Measurements from ENCODE around the gene THRA. TPM values are rescaled to one million over a fixed set of nuclear protein-coding genes. Genes with fewer than 3 reads are reported as not detected.

Gene THRA
- total RNA-seq, 2 experiments from 2014 or later: 12.9 to 13.1 TPM

Small RNA genes lying within 50 kb of the gene (microRNA-seq; reads per million reads assigned to microRNA genes)
- 1.1 reads per million for gene MIR6884 (ENCODE audit: borderline replicate concordance)

Other genes starting within 250 kb of the THRA start
- gene IKZF3, start 198.7 kb upstream of the THRA start, total RNA-seq: 10 to 100 TPM; 37.6 to 50.4 TPM
- under 1 TPM; 0.19 to 0.34 TPM for gene ZPBP2, start 194.8 kb upstream of the THRA start, total RNA-seq
- gene GSDMB, start 144.3 kb upstream of the THRA start, total RNA-seq: 10 to 100 TPM; 17.7 to 18.5 TPM
- 10 to 100 TPM; 46.8 to 64.9 TPM for gene ORMDL3, start 135.4 kb upstream of the THRA start, total RNA-seq
- not detected for gene LRRC3C, start 135.2 kb upstream of the THRA start, total RNA-seq
- 1 to 10 TPM in 1 of 2 experiments, under 1 TPM in 1; 0.98 to 1.1 TPM for gene GSDMA, start 100.0 kb upstream of the THRA start, total RNA-seq
- 100 to 1,000 TPM; 141 to 146 TPM for gene PSMD3, start 82.2 kb upstream of the THRA start, total RNA-seq
- not detected for gene CSF3, start 47.5 kb upstream of the THRA start, total RNA-seq
- 100 to 1,000 TPM in 1 of 2 experiments, 10 to 100 TPM in 1; 97.4 to 110 TPM for gene MED24, start 8.6 kb upstream of the THRA start, total RNA-seq
- gene NR1D1, start 37.6 kb downstream of the THRA start, total RNA-seq: 1 to 10 TPM; 5.2 to 5.4 TPM
- 10 to 100 TPM; 81.7 to 89.6 TPM for gene MSL1, start 59.0 kb downstream of the THRA start, total RNA-seq
- 100 to 1,000 TPM in 1 of 2 experiments, 10 to 100 TPM in 1; 88.3 to 104 TPM for gene CASC3, start 77.6 kb downstream of the THRA start, total RNA-seq
- gene RAPGEFL1, start 114.5 kb downstream of the THRA start, total RNA-seq: 1 to 10 TPM; 5.1 to 6.2 TPM
- gene WIPF2, start 156.3 kb downstream of the THRA start, total RNA-seq: 10 to 100 TPM; 18.4 to 23.6 TPM
- 100 to 1,000 TPM; 105 to 171 TPM for gene CDC6, start 224.9 kb downstream of the THRA start, total RNA-seq
- gene RARA, start 246.2 kb downstream of the THRA start, total RNA-seq: 10 to 100 TPM; 29.8 to 40.2 TPM